Choroid plexus epithelial cell (primary cell): Measurements from ENCODE around the gene FRMD4A.
"Not testable (repeated sequence)": the region's sequence is repeated elsewhere in the genome, so short reads cannot be mapped to it uniquely, and the experiment has no call there.

Experiments used
- DNase-seq: peaks from one replicate; pipeline ENCODE4 v3.0.0-alpha.2; 2010; ENCODE audit warnings: low read depth
- H3K4me3 ChIP-seq: 2 replicates; pipeline ENCODE4 v1.5.1; 2011; ENCODE audit warnings: low read depth, mild to moderate bottlenecking, control low read depth, low read length, moderate library complexity
- TF ChIP-seq, protein P1 (sequence below): conservative IDR thresholded peaks from 2 replicates; pipeline ENCODE4 v1.5.1; 2011; ENCODE audit warnings: low read depth, mild to moderate bottlenecking, control low read depth, inconsistent platforms, low read length, moderate library complexity

Gene FRMD4A

DNA sequence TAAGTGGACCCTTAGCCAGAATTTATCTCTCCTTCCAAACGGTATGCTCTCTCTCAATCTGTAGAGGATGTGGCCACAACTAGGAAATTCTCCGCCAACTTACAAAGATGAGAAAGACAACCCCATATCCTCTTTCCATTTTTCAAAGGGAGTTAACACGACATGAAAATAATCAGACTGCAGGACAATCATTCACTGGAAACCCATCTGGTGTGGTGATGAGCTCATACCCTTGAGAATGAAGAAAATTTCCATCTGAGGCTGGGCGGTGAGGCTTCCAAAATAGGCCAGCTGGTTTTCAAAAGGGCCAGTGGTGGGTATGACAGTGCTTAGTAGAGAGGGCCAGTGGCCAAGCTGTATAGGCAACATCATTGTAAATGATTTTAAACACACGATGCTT is 369.6 kb downstream of the FRMD4A start:
- H3K4me3 ChIP-seq, result no peak overlapping the region
- TF ChIP-seq, protein P1, sequence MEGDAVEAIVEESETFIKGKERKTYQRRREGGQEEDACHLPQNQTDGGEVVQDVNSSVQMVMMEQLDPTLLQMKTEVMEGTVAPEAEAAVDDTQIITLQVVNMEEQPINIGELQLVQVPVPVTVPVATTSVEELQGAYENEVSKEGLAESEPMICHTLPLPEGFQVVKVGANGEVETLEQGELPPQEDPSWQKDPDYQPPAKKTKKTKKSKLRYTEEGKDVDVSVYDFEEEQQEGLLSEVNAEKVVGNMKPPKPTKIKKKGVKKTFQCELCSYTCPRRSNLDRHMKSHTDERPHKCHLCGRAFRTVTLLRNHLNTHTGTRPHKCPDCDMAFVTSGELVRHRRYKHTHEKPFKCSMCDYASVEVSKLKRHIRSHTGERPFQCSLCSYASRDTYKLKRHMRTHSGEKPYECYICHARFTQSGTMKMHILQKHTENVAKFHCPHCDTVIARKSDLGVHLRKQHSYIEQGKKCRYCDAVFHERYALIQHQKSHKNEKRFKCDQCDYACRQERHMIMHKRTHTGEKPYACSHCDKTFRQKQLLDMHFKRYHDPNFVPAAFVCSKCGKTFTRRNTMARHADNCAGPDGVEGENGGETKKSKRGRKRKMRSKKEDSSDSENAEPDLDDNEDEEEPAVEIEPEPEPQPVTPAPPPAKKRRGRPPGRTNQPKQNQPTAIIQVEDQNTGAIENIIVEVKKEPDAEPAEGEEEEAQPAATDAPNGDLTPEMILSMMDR, result no peak
- DNase-seq, result peak; percentile 91

DNA sequence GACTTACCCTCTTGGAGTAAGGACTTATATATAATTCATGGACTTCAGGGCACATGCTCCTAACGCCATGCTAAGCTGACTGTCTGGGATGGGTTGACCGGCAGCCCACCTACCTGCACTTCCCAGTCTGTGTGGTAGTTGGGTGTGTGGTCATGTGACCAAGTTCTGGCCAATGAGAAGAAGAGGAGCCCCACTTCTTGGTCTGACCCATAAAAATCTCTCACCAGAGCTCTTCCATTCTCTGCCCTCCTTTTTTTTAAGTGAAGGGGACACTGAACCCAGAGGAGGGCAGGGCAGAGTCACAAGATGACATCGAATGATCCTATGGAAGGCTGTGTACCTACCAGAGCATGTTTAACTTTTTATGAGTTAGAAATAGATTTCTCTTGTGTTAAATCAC is 370.1 kb downstream of the FRMD4A start:
- H3K4me3 ChIP-seq, result no peak overlapping the region
- no peak for DNase-seq
- TF ChIP-seq, protein P1, result no peak

DNA sequence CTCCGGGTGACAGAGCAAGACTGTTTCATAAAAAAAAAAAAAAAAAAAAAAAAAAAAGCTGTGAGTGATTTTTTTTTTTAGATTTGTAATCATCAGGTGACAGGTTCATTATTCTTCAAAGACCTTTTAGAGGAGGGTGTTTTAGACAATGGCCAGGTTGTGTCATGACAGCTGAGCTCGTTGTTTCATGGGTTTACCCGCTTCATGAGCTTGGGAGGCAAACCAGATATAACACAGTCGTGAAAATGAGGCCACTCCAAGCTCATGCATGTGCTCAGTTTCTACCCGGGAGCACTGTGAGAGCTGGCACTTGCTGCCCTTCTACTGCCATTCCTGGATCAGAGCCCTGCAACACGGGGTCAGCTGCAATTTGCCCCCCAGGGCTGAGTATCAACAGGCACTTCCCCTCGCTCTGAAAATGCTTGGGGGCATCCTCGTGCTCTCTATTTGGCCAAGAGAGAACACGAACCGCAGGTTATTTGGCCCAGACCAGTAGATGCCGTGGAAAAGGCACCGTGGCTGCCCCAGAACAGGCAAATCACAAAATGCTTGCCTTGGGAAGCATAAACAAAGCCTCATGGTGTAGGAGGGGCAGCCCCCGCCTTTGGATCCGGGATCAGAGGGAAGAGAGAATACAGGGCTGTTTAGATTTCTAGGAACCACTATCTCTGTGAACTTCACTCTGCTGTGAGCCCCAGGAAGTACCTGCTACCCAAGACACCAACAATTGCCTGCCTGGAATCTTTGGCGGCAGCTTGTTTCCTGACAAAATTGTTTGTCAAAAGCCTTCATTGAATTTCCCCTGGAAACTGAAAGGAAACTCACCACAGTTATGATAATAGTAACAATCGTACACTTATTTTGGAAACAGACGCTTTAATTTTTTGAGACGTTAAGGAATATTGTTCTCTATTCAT is 371.0 kb downstream of the FRMD4A start:
- TF ChIP-seq, protein P1, result no peak
- DNase-seq, result no peak
- H3K4me3 ChIP-seq, result no peak overlapping the region

DNA sequence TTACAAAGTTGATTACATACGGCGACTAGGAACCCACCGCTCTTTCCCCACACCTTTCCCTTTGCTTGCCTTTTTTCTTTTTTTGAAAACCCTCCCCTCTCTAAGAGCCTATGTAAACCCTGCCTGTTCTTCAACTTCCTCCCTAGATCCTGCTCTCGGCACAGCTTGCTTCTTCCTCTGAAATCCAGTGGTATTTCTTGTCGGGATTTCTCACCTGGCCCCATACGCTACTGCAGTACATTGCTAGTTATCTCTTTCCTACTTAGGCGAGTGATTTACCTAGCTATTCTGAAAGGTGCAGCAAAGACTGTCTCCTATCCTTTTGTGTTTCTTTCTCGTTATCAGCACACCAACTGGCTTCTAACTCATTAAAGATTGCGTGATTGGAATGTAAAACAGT is 372.9 kb downstream of the FRMD4A start:
- DNase-seq, result no peak
- H3K4me3 ChIP-seq, result no peak overlapping the region
- TF ChIP-seq, protein P1, result no peak

DNA sequence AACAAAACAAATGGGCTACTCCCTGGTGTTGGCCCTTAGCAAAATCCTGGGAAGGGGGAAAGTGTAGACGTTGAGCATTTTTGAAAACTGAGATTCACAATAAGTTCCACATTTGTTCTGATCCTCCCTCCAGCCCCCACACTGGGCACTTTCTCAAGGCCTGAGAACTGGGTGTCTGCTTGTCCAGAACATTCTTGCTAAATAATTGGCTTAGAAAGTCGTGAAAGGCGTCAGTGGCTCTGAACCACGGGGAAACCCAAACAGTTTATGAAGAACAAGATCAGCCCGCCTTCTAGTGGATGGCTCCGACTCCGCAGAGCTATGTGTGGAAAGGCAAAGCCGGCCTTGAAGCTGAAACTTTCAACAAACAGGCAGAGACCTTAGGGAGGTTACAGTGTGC is 373.9 kb downstream of the FRMD4A start:
- peak; percentile 95 for DNase-seq
- TF ChIP-seq, protein P1, result peak; percentile 89
- H3K4me3 ChIP-seq, result no peak overlapping the region

DNA sequence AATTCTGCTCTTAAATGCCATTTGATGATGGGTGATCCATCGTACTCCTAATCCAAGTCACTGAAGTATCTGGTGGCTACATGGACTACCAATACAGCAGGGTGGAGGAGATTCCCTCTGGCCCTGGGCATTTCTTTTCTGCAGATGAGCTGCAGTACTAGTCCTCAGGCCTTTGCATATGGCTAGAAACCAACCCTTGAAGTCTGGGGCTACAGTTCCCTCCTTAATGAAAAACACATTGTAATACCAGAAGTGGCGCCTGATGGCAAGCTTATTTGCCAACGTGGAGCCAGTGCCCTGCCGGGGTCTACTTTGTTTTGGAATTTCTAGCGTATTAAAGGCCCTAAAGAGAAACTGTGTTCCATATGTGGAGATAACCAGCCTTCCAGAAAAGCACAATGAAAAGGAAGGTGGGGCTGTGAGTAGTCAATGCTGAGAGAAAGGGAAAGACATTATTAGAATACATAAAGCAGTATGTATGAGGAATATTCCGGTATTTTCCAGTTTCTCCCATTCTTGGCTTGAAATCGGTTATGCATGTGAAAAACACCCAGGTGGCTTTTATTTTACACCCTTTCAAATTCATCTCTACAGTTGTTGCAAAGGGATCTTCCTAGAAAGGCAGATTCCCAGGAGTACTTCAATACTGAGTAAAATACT is 375.2 kb downstream of the FRMD4A start:
- no peak for DNase-seq
- H3K4me3 ChIP-seq, result no peak overlapping the region
- TF ChIP-seq, protein P1, result no peak

DNA sequence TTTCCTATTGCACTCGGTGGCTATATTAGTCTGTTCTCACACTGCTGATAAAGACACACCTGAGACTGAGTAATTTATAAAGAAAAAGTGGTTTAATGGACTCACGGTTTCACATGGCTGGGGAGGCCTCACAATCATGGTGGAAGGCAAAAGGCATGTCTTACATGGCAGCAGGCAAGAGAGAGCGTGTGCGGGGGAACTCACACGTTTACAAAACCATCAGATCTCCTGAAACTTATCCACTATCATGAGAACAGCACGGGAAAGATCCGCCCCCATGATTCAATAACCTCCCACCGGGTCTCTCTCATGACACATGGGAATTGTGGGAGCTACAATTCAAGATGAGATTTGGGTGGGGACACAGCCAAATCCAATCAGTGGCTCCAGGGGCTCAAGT is 376.5 kb downstream of the FRMD4A start:
- not testable (repeated sequence) for H3K4me3 ChIP-seq, DNase-seq
